SU-DHL-6 (cell line): ENCODE measurements around the gene IFIT2.

Experiments used
- CTCF ChIP-seq: fragments of 200-600 bp; sonication (generic); IDR thresholded peaks from one replicate; pipeline ENCODE4 v1.5.1; 2017; ENCODE audit warnings: antibody characterized with exemption, mild to moderate bottlenecking, low read length, moderate library complexity; ENCODE audit not compliant: insufficient read depth, poor library complexity, severe bottlenecking
- EZH2phosphoT487 ChIP-seq: fragments of 200-600 bp; sonication (generic), shearing (Covaris generic); conservative IDR thresholded peaks from 2 replicates; pipeline ENCODE4 v1.6.1; 2018; ENCODE audit warnings: mild to moderate bottlenecking, antibody characterized with exemption, low read length, moderate library complexity, mixed read lengths

GRCh38 chr10:89347701-89348457 is 46.0 kb downstream of the IFIT2 start:
- TF ChIP-seq CTCF (no peak), EZH2phosphoT487 (no peak)
